Measurements from ENCODE around the gene REPS1.
"Not testable (repeated sequence)": the region's sequence is repeated elsewhere in the genome, so short reads cannot be mapped to it uniquely, and the experiment has no call there.

REPS1 gene

GRCh38 chr6:138987643-138988468, at the start of gene REPS1:
TSS of gene REPS1 (minus strand) at chr6:138988253. CDS start at chr6:138987682, 571 bp downstream.
- peak; percentile 99 for DNase-seq

GRCh38 chr6:139037490-139037889, 49.4 kb upstream of the REPS1 start:
- DNase-seq: no peak

- no peak for DNase-seq
Observed at GRCh38 chr6:139030228-139030963, 42.3 kb upstream of the REPS1 start.

- peak; percentile 66 for DNase-seq
Observed at GRCh38 chr6:139029470-139030227, 41.6 kb upstream of the REPS1 start.

- DNase-seq: peak; percentile 87
Observed at GRCh38 chr6:139028658-139029469, 40.8 kb upstream of the REPS1 start, which contains the start of gene ABRACL. TSS of gene ABRACL (plus strand) at chr6:139028745. CDS start at chr6:139034161, 5,416 bp downstream.

GRCh38 chr6:139028215-139028657, 40.2 kb upstream of the REPS1 start:
- no peak for DNase-seq

- DNase-seq: peak; percentile 61
Observed at GRCh38 chr6:139027620-139028182, 39.6 kb upstream of the REPS1 start.

GRCh38 chr6:139025416-139025815, 37.4 kb upstream of the REPS1 start:
- DNase-seq: not testable (repeated sequence)

- no peak for DNase-seq
Observed at GRCh38 chr6:139020689-139021088, 32.6 kb upstream of the REPS1 start.

GRCh38 chr6:139019722-139020121, 31.7 kb upstream of the REPS1 start:
- no peak for DNase-seq

- DNase-seq: no peak
Observed at GRCh38 chr6:139017227-139017626, 29.2 kb upstream of the REPS1 start.

- DNase-seq: no peak
Observed at GRCh38 chr6:139016337-139017213, 28.5 kb upstream of the REPS1 start.

GRCh38 chr6:139014945-139015344, 26.9 kb upstream of the REPS1 start:
- no peak for DNase-seq

GRCh38 chr6:139013185-139013800, 25.2 kb upstream of the REPS1 start:
- no peak for DNase-seq

GRCh38 chr6:139011980-139012379, 23.9 kb upstream of the REPS1 start:
- DNase-seq: no peak

- no peak for DNase-seq
Observed at GRCh38 chr6:139010674-139011073, 22.6 kb upstream of the REPS1 start.

- no peak for DNase-seq
Observed at GRCh38 chr6:139008117-139008516, 20.1 kb upstream of the REPS1 start.

- DNase-seq: no peak
Observed at GRCh38 chr6:139007428-139007827, 19.4 kb upstream of the REPS1 start.

- no peak for DNase-seq
Observed at GRCh38 chr6:139006477-139006876, 18.4 kb upstream of the REPS1 start.

GRCh38 chr6:139003751-139004150, 15.7 kb upstream of the REPS1 start:
- DNase-seq: no peak
